ENCODE results near the gene IL31. TPM values are rescaled to one million over a fixed set of nuclear protein-coding genes. Genes with fewer than 3 reads are reported as not detected.

The IL31 gene
- total and polyA plus RNA-seq, 4 donors: not detected

GRCh38 chr12:122185494-122186082 is 11.6 kb upstream of the IL31 start:
- no peak overlapping the region for H3K4me3 ChIP-seq
- DNase-seq (no peak), ATAC-seq (ENCODE audit: insufficient read depth, low FRiP score) (no peak)
- H3K4me1 ChIP-seq (ENCODE audit: control insufficient read depth in 5 of 5, insufficient read depth in 5 of 5, low read length in 5 of 5): peaks cover 0 to 5% (median 0%) of the 10 kb centered on the region in 5 donors
- 88% methylated on average over 10 of the region's 10 CpGs for WGBS, 2 donors
- peaks cover 0 to 2% (median 0%) of the 10 kb centered on the region in 3 donors for H3K27me3 ChIP-seq (ENCODE audit: control insufficient read depth in 3 of 3, insufficient read depth in 3 of 3, low read length in 2 of 3)
- H3K9ac ChIP-seq (ENCODE audit: insufficient read depth in 1 of 2, low read length in 2 of 2): no peak overlapping the region
- H3K27ac ChIP-seq (ENCODE audit: low read depth in 1 of 2, low read length in 1 of 2): no peak overlapping the region
- no peaks in the 10 kb centered on the region for H3K36me3 ChIP-seq (ENCODE audit: control insufficient read depth in 4 of 4, insufficient read depth in 4 of 4, low read length in 4 of 4)
- H3K9me3 ChIP-seq (ENCODE audit: control insufficient read depth in 4 of 4, insufficient read depth in 3 of 4, low read length in 3 of 4): no peaks in the 10 kb centered on the region
- TF ChIP-seq, protein P1, sequence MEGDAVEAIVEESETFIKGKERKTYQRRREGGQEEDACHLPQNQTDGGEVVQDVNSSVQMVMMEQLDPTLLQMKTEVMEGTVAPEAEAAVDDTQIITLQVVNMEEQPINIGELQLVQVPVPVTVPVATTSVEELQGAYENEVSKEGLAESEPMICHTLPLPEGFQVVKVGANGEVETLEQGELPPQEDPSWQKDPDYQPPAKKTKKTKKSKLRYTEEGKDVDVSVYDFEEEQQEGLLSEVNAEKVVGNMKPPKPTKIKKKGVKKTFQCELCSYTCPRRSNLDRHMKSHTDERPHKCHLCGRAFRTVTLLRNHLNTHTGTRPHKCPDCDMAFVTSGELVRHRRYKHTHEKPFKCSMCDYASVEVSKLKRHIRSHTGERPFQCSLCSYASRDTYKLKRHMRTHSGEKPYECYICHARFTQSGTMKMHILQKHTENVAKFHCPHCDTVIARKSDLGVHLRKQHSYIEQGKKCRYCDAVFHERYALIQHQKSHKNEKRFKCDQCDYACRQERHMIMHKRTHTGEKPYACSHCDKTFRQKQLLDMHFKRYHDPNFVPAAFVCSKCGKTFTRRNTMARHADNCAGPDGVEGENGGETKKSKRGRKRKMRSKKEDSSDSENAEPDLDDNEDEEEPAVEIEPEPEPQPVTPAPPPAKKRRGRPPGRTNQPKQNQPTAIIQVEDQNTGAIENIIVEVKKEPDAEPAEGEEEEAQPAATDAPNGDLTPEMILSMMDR (IDR thresholded peaks at IDR 0.05; ENCODE audit: control extremely low read depth, extremely low read depth): no peak

DNA sequence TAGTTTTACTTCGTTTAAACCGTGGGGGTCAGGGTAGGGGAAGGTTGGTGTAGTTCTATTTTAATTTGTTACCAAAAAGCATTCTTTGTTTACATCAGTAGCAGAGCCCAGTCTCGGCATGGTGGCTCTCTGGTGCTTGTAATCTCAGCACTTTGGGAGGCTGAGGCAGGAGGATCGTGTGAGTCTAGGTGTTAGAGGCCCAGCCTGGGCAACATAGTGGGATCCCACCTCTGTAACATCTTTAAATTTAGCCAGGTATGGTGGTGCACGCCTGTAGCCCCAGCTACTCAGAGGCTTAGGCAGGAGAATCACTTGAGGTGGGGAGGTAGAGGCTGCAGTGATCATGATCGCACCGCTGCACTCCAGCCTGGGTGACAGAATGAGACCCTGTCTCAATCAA is 11.1 kb upstream of the IL31 start:
- Histone ChIP-seq H3K27ac (ENCODE audit: low read depth in 1 of 2, low read length in 1 of 2) (no peak overlapping the region), H3K36me3 (ENCODE audit: control insufficient read depth in 4 of 4, insufficient read depth in 4 of 4, low read length in 4 of 4) (no peaks in the 10 kb centered on the region), H3K9me3 (ENCODE audit: control insufficient read depth in 4 of 4, insufficient read depth in 3 of 4, low read length in 3 of 4) (no peaks in the 10 kb centered on the region), H3K9ac (ENCODE audit: insufficient read depth in 1 of 2, low read length in 2 of 2) (no peak overlapping the region), H3K4me3 (no peak overlapping the region), H3K4me1 (ENCODE audit: control insufficient read depth in 5 of 5, insufficient read depth in 5 of 5, low read length in 5 of 5) (peaks cover 0 to 5% (median 0%) of the 10 kb centered on the region in 5 donors), H3K27me3 (ENCODE audit: control insufficient read depth in 3 of 3, insufficient read depth in 3 of 3, low read length in 2 of 3) (peaks cover 0 to 2% (median 0%) of the 10 kb centered on the region in 3 donors)
- 94 to 97% methylated on average over 7 of the region's 7 CpGs for WGBS, 2 donors
- no peak for ATAC-seq (ENCODE audit: insufficient read depth, low FRiP score)
- DNase-seq: no peak
- TF ChIP-seq, protein P1 (IDR thresholded peaks at IDR 0.05; ENCODE audit: control extremely low read depth, extremely low read depth): no peak

- Histone ChIP-seq H3K27ac (ENCODE audit: low read depth in 1 of 2, low read length in 1 of 2) (no peak overlapping the region), H3K9ac (ENCODE audit: insufficient read depth in 1 of 2, low read length in 2 of 2) (no peak overlapping the region), H3K27me3 (ENCODE audit: control insufficient read depth in 3 of 3, insufficient read depth in 3 of 3, low read length in 2 of 3) (peaks cover 0 to 2% (median 0%) of the 10 kb centered on the region in 3 donors), H3K4me1 (ENCODE audit: control insufficient read depth in 5 of 5, insufficient read depth in 5 of 5, low read length in 5 of 5) (peaks cover 0 to 5% (median 0%) of the 10 kb centered on the region in 5 donors), H3K36me3 (ENCODE audit: control insufficient read depth in 4 of 4, insufficient read depth in 4 of 4, low read length in 4 of 4) (no peaks in the 10 kb centered on the region), H3K9me3 (ENCODE audit: control insufficient read depth in 4 of 4, insufficient read depth in 3 of 4, low read length in 3 of 4) (no peaks in the 10 kb centered on the region), H3K4me3 (no peak overlapping the region)
- ATAC-seq (ENCODE audit: insufficient read depth, low FRiP score) (no peak), DNase-seq (no peak)
- 33 to 68% methylated on average over 18 of the region's 18 CpGs for WGBS, 2 donors
- TF ChIP-seq, protein P1 (IDR thresholded peaks at IDR 0.05; ENCODE audit: control extremely low read depth, extremely low read depth): no peak
These were observed 10.5 kb upstream of the IL31 start for GRCh38 chr12:122184517-122184916.

- DNase-seq (no peak), ATAC-seq (ENCODE audit: insufficient read depth, low FRiP score) (no peak)
- Histone ChIP-seq H3K4me1 (ENCODE audit: control insufficient read depth in 5 of 5, insufficient read depth in 5 of 5, low read length in 5 of 5) (peaks cover 0 to 5% (median 0%) of the 10 kb centered on the region in 5 donors), H3K27ac (ENCODE audit: low read depth in 1 of 2, low read length in 1 of 2) (no peak overlapping the region), H3K4me3 (no peak overlapping the region), H3K9me3 (ENCODE audit: control insufficient read depth in 4 of 4, insufficient read depth in 3 of 4, low read length in 3 of 4) (no peaks in the 10 kb centered on the region), H3K9ac (ENCODE audit: insufficient read depth in 1 of 2, low read length in 2 of 2) (peak overlapping the region in 1 of 2 donors; percentile 23), H3K27me3 (ENCODE audit: control insufficient read depth in 3 of 3, insufficient read depth in 3 of 3, low read length in 2 of 3) (peaks cover 0 to 2% (median 0%) of the 10 kb centered on the region in 3 donors), H3K36me3 (ENCODE audit: control insufficient read depth in 4 of 4, insufficient read depth in 4 of 4, low read length in 4 of 4) (no peaks in the 10 kb centered on the region)
- WGBS, 2 donors: 76 to 85% methylated on average over 10 of the region's 10 CpGs
- TF ChIP-seq, protein P1 (IDR thresholded peaks at IDR 0.05; ENCODE audit: control extremely low read depth, extremely low read depth): no peak
These were observed 9.5 kb upstream of the IL31 start for GRCh38 chr12:122183588-122183940.

Data from lung (tissue), 12 donors.